Neural cell (in vitro differentiated cells): ENCODE results near the gene SLC39A2. TPM values are rescaled to one million over a fixed set of nuclear protein-coding genes. Genes with fewer than 3 reads are reported as not detected.

Source experiments
- H2AFZ ChIP-seq: fragments of 200-600, 300-800 bp; sonication (generic), shearing (Covaris generic); 2 replicates; pipeline ENCODE4 v1.6.0; 2014; ENCODE audit warnings: low read depth, mild to moderate bottlenecking, antibody characterized with exemption, low read length, moderate library complexity
- H3F3A ChIP-seq: fragments of 200-600 bp; shearing (Covaris generic); 2 replicates; pipeline ENCODE4 v1.6.1; 2016; ENCODE audit warnings: mild to moderate bottlenecking, moderate library complexity, mixed read lengths, antibody characterized with exemption, low read length; ENCODE audit not compliant: insufficient read depth, poor library complexity, severe bottlenecking
- H3K27ac ChIP-seq: fragments of 200-600, 300-800 bp; sonication (generic), shearing (Covaris generic); 2 replicates; pipeline ENCODE4 v1.5.1; 2014; ENCODE audit warnings: mild to moderate bottlenecking, low read length, moderate library complexity
- H3K27me3 ChIP-seq: fragments of 300-800, 200-600 bp; sonication (generic), shearing (Covaris generic); 2 replicates; pipeline ENCODE4 v1.6.0; 2014; ENCODE audit warnings: mild to moderate bottlenecking, low read depth, low read length, moderate library complexity; ENCODE audit not compliant: insufficient read depth
- H3K36me3 ChIP-seq: fragments of 300-800, 200-600 bp; sonication (generic), shearing (Covaris generic); 2 replicates; pipeline ENCODE4 v1.5.1; 2014; ENCODE audit warnings: mild to moderate bottlenecking, antibody characterized with exemption, low read length, moderate library complexity; ENCODE audit not compliant: insufficient read depth
- H3K4me2 ChIP-seq: fragments of 300-800, 200-600 bp; sonication (generic), shearing (Covaris generic); 2 replicates; pipeline ENCODE4 v1.6.0; 2014; ENCODE audit warnings: mild to moderate bottlenecking, low read length
- H3K4me3 ChIP-seq: fragments of 300-800, 200-600 bp; sonication (generic), shearing (Covaris generic); 2 replicates; pipeline ENCODE4 v1.5.1; 2014; ENCODE audit warnings: mild to moderate bottlenecking, low read length, moderate library complexity
- H3K79me2 ChIP-seq: fragments of 200-600 bp; shearing (Covaris generic); replicated peaks from 2 replicates; pipeline ENCODE4 v1.6.0; 2014; ENCODE audit warnings: mild to moderate bottlenecking, low read length, moderate library complexity; ENCODE audit not compliant: insufficient read depth
- H3K9ac ChIP-seq: fragments of 300-800, 200-600 bp; sonication (generic), shearing (Covaris generic); 2 replicates; pipeline ENCODE4 v1.6.1; 2016; ENCODE audit warnings: mild to moderate bottlenecking, low read length, mixed read lengths
- H3K9me2 ChIP-seq: fragments of 200-600 bp; shearing (Covaris generic); 2 replicates; pipeline ENCODE4 v1.6.1; 2016; ENCODE audit warnings: mild to moderate bottlenecking, low read length, mixed read lengths; ENCODE audit not compliant: insufficient read depth
- H3K9me3 ChIP-seq: fragments of 200-600, 300-800 bp; sonication (generic), shearing (Covaris generic); 2 replicates; pipeline ENCODE4 v1.6.1; 2016; ENCODE audit warnings: mild to moderate bottlenecking, mixed run types, low read length, moderate library complexity, mixed read lengths
- H4K20me1 ChIP-seq: fragments of 200-600 bp; shearing (Covaris generic); 2 replicates; pipeline ENCODE4 v1.6.1; 2016; ENCODE audit warnings: mild to moderate bottlenecking, mixed run types; ENCODE audit not compliant: insufficient read depth
- CTCF ChIP-seq: fragments of 450-650 bp; IDR thresholded peaks from 2 replicates; pipeline ENCODE4 v1.5.1; 2014; ENCODE audit warnings: antibody characterized with exemption, mild to moderate bottlenecking, moderate library complexity; ENCODE audit not compliant: poor library complexity, severe bottlenecking
- EP300 ChIP-seq: fragments of 450-650 bp; conservative IDR thresholded peaks from 2 replicates; pipeline ENCODE4 v1.6.1; 2014; ENCODE audit warnings: antibody characterized with exemption, mild to moderate bottlenecking, moderate library complexity; ENCODE audit not compliant: poor library complexity, severe bottlenecking
- EZH2 ChIP-seq: fragments of 200-600, 300-800 bp; shearing (Covaris generic), sonication (generic); IDR thresholded peaks from 2 replicates; pipeline ENCODE4 v1.6.1; 2014; ENCODE audit warnings: antibody characterized with exemption, low read length, borderline replicate concordance, mild to moderate bottlenecking; ENCODE audit not compliant: insufficient read depth, poor library complexity, severe bottlenecking
- MXI1 ChIP-seq: fragments of 450-650 bp; conservative IDR thresholded peaks from 2 replicates; pipeline ENCODE4 v1.6.1; 2014; ENCODE audit warnings: antibody characterized with exemption, mild to moderate bottlenecking; ENCODE audit not compliant: poor library complexity, severe bottlenecking
- POLR2AphosphoS5 ChIP-seq: IDR thresholded peaks from 2 replicates; pipeline ENCODE4 v1.6.1; 2012
- RAD21 ChIP-seq: fragments of 450-650 bp; conservative IDR thresholded peaks from 2 replicates; pipeline ENCODE4 v1.6.1; 2014; ENCODE audit warnings: antibody characterized with exemption, mild to moderate bottlenecking, moderate library complexity
- REST ChIP-seq: IDR thresholded peaks from 2 replicates; pipeline ENCODE4 v1.6.1; 2012; ENCODE audit warnings: borderline replicate concordance
- SMC3 ChIP-seq: fragments of 450-650 bp; conservative IDR thresholded peaks from 2 replicates; pipeline ENCODE4 v1.6.1; 2014; ENCODE audit warnings: antibody characterized with exemption, mild to moderate bottlenecking, moderate library complexity; ENCODE audit not compliant: poor library complexity
- TAF1 ChIP-seq: IDR thresholded peaks from 2 replicates; pipeline ENCODE4 v1.6.1; 2012; ENCODE audit warnings: low read depth
- polyA plus RNA-seq: library from polyadenylated mRNA; depleted of rRNA; stranded (reverse); fragments of >200 nt; gene quantifications from 2 replicates; pipeline ENCODE4 v1.2.3, GENCODE V29; 2014

Gene SLC39A2
- polyA plus RNA-seq, 1 donor from 2014 or later = not detected

- no peak for TF ChIP-seq SMC3
- TF ChIP-seq EZH2 = no peak
Observed at GRCh38 chr14:20971705-20972021, 27.4 kb upstream of the SLC39A2 start (continued).

- H3K4me3 ChIP-seq = no peak overlapping the region
- H3K27me3 ChIP-seq = no peaks in the 10 kb centered on the region
- TF ChIP-seq POLR2AphosphoS5 (no peak), EZH2 (no peak), EP300 (no peak), REST (no peak), RAD21 (no peak), CTCF (no peak), TAF1 (no peak), SMC3 (no peak), MXI1 (no peak)
- no peak overlapping the region for H3K9ac ChIP-seq
- no peaks in the 10 kb centered on the region for H3K36me3 ChIP-seq
- no peak overlapping the region for H3K27ac ChIP-seq
- H3K79me2 ChIP-seq = no peaks in the 10 kb centered on the region
- no peak overlapping the region for H3K4me2 ChIP-seq
- H3F3A ChIP-seq = no peaks in the 10 kb centered on the region
- no peaks in the 10 kb centered on the region for H3K9me3 ChIP-seq
- no peak overlapping the region for H2AFZ ChIP-seq
- H4K20me1 ChIP-seq = no peaks in the 10 kb centered on the region
- H3K9me2 ChIP-seq = no peaks in the 10 kb centered on the region
Observed at GRCh38 chr14:20973501-20973900, 25.6 kb upstream of the SLC39A2 start.

- Histone ChIP-seq H3K4me3 (no peak overlapping the region), H3K4me2 (no peak overlapping the region), H3K9ac (no peak overlapping the region), H3K27me3 (no peaks in the 10 kb centered on the region), H3K36me3 (no peaks in the 10 kb centered on the region), H3K27ac (no peak overlapping the region), H3K79me2 (no peaks in the 10 kb centered on the region), H3K9me3 (no peaks in the 10 kb centered on the region), H2AFZ (no peak overlapping the region), H3F3A (no peaks in the 10 kb centered on the region), H3K9me2 (no peaks in the 10 kb centered on the region), H4K20me1 (no peaks in the 10 kb centered on the region)
- TF ChIP-seq TAF1 = no peak
- no peak for TF ChIP-seq EZH2
- TF ChIP-seq RAD21 = no peak
- TF ChIP-seq POLR2AphosphoS5 = no peak
- no peak for TF ChIP-seq REST
- no peak for TF ChIP-seq EP300
- no peak for TF ChIP-seq MXI1
- TF ChIP-seq SMC3 = no peak
- TF ChIP-seq CTCF = no peak
Observed at GRCh38 chr14:20976291-20976690, 22.8 kb upstream of the SLC39A2 start.
